ENCODE results near the gene UBXN2A.
A peak's percentile ranks its signal among the peaks of the same experiment; 100 is the strongest.
"Not testable (repeated sequence)": the region's sequence is repeated elsewhere in the genome, so short reads cannot be mapped to it uniquely, and the experiment has no call there.

The UBXN2A gene

DNA sequence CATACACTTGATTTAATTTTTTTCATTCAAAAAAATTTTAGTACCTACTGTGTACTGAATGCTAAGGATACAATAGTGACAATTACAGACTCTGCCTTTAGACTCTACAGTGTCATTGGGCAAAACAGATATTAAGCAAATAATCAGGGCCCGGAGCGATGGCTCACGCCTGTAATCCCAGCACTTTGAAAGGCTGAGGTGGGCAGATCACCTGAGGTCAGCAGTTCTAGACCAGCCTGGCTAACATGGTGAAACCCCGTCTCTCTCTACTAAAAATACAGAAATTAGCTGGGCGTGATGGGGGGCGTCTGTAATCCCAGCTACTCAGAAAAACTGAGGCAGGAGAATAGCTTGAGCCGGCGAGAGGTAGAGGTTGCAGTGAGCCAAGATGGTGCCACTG, 1.4 kb downstream of the UBXN2A start:
- DNase-seq, result no peak

DNA sequence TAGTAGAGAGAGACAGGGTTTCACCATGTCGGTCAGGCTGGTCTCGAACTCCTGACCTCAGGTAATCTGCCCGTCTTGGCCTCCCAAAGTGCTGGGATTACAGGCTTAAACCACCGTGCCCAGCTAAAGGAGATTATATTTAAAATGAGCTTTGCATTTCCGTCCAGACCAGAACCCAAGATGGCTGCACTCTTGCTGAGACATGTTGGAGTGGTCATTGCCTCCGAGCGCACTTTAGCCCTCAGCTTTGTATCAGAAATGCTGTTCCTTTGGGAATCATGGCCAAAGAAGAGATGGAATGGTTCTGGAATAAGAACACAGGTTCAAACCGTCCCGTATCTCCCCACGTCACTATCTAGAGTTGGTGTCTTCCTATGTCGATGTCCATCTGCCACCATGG, 3.4 kb downstream of the UBXN2A start:
- DNase-seq, result no peak

- no peak for DNase-seq
Observed at GRCh38 chr2:23944527-23944926, 4.3 kb downstream of the UBXN2A start.

- DNase-seq, result no peak
Observed at GRCh38 chr2:23944976-23945375, 4.7 kb downstream of the UBXN2A start.

- DNase-seq, result no peak
Observed at GRCh38 chr2:23947350-23947749, 7.1 kb downstream of the UBXN2A start.

DNA sequence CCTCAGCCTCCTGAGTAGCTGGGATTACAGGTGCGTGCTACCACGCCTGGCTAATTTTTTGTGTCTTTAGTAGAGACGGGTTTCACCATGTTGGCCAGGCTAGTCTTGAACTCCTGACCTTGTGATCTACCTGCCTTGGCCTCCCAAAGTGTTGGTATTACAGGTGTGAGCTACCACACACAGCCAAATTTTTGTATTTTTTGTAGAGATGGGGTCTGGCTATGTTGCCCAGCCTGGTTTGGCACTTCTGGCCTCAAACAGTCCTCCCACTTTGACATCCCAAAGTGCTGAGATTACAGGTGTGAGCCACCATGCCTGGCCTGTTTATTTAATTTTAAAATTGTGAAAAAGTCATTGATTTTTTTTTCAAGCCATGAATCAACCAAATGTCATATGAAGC, 12.3 kb downstream of the UBXN2A start:
- not testable (repeated sequence) for DNase-seq

- DNase-seq, result no peak
Observed at GRCh38 chr2:23953625-23954024, 13.4 kb downstream of the UBXN2A start.

- no peak for DNase-seq
Observed at GRCh38 chr2:23954325-23955014, 14.2 kb downstream of the UBXN2A start.

- DNase-seq, result no peak
Observed at GRCh38 chr2:23967846-23968245, 27.6 kb downstream of the UBXN2A start.

GRCh38 chr2:23976883-23977282, 36.6 kb downstream of the UBXN2A start:
- DNase-seq, result no peak

DNA sequence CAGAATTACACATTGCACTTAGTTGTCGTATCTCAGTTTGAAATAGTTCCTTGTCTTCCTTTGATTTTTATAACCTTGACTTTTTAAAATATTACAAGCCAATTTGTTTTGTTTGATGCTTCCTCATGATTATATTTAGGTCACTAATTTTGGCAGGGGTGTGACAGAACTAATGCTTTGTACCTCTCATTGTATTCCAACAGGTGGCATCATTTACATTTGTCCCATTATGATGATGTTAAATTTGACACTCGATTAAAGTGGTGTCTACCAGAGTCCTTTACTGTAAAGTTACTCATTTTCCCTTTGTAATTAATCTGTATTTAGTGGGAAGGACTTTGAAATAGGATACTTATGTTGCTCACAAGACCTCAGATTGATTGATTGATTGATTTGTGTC, 48.1 kb downstream of the UBXN2A start:
- no peak for DNase-seq

GRCh38 chr2:23992931-23993330, 52.7 kb downstream of the UBXN2A start:
- DNase-seq, result no peak

GRCh38 chr2:23993736-23994269, 53.5 kb downstream of the UBXN2A start:
- DNase-seq, result no peak

DNA sequence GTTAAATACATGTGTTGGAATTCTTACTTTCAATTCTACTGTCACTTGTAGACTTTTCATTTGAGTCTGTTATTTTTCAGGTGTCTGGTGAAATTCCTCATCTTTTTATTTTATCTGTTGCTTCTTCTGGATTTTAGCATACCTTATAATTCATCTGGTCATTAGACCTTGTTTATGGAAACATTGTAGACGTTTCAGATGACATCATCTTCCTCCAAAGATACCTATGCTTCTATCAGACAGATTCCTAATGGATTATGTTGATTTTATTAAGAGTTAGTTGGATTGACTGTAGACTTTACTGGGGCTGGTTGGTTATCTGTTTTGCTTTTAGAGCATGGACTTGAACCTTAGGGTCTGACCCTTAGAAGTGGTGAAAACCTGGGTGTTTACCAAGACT, 54.3 kb downstream of the UBXN2A start:
- DNase-seq, result no peak

DNA sequence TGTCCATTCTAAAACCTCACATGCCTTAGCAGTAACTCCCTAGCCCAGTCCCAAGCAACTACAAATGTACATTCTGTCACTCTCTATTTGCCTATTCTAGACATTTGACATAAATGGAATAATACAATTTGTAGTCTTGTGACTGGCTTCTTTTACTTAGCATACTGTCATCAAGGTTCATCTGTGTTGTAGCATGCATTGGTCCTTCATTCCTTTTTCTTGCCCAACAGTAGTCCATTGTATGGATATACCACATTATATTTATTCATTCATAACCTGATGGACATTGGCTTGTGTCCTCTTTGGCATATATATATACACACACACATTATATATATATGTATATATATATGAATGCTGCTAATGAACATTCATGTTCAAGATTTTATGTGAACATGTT, 67.4 kb downstream of the UBXN2A start:
- no peak for DNase-seq

GRCh38 chr2:24008672-24009366, 68.6 kb downstream of the UBXN2A start:
- DNase-seq, result no peak

- DNase-seq, result no peak
Observed at GRCh38 chr2:24009367-24009679, 69.1 kb downstream of the UBXN2A start.

DNA sequence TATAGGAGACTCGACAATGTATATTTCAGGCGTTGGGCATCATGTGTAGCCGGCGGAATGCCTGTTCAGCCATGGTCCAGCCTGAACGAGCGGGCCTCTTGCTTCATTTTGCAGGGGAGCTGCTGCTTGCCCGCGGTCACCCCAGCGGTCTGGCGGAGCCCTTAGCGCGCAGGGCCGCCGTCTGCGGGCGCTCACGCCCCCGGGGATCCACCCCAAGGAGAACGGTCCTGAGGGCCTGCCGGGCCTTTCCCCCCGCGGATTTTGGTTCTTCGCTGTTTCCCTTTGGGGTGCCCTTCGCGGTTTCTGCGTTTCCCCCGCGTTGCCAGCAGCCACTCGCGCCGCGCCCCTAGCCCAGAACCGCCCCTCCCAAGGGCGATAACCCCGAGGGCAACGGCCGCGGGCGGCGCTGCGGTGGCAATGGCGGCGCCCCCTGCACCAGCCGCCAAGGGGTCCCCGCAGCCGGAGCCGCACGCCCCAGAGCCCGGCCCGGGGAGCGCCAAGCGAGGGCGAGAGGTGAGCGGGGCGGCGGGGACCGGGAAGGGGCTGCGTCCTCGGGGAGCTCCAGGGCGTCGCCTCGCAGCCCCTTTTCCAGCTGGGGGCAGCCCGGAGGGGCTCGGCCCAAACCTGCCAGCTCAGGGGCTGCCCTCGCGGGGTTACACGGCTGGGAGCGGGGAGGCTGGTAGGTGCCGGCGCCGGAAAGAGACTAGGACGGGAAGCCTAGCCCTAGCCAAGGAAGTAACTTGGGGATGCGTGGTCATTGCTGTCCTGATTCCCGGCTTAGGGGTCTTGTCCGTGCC, 69.6 kb downstream of the UBXN2A start, which contains the start of gene MFSD2B:
TSS of gene MFSD2B (plus strand) at position 406 of the 797 bp plus-strand sequence. CDS start at position 418, 12 bp downstream.
- no peak for DNase-seq

- no peak for DNase-seq
Observed at GRCh38 chr2:24010477-24011249, 70.4 kb downstream of the UBXN2A start.

DNA sequence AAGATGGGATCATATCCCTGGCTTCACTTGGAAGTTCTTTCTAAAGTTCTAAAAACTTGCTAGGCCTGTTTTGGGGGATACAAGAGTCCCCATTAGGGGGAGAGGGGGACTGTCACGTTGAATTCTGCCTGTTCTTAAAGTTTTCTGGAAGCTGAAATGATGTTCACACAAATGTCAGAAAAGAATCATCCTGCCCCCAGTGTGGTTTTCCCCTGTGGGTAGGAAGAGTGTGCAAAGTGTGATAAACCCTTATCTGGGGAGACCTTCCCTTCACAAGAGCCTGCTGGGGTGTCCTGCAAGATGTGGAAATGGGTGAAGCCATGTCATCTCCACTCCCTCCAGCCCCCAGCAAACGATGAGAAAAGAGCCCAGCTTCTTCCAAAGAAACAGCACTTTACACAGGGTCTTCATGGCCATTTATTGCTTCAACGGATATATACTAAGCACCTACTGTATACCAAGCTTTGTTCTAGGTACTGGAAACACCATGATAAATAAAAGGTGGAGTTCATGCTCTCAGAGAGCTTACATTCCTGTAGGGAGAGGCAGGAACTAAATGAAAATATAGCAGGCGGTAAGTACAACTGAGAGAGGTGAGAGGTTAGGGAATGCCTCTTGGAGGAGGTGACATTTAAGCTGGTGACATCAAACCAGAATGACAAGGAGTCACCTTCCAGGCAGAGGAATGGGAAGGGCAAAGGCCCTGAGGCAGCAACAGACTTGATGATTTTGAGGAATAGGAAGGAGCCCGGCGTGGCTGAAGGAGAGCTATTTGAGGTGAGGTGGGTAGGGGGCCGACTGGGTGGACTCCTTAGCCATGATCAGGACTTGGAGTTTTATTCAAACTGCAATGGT, 71.2 kb downstream of the UBXN2A start:
- no peak for DNase-seq

DNA sequence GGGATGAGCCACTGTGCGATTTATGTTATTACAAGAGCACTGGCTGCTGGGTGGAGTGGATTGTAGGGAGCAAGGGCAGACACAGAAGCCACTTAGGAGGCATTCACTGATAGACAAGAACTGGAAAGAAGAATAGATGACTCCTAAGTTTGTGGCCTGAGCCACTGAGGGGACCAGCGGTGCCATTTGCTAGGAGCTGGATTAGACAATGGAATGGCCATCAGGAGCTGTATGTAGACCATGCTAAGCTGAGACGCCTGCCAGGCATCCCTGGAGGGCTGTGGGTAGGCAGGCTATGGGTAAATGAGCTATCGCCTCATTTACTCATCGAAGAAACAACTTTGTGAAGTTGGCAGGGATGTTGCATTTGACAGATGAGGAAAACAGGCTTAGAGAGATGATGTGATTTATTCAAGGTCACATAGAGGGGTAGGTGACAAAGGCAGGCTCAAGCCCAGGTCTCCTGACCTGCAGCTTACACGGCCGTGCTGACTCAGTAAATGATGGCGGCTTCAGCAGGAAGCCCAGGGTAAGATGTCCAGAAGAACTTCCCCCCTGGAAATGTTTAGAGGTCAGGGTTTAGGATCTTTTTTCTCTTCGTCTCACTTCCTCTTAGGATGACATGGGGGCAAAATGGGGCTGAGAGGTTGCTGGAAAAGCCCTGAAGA, 72.4 kb downstream of the UBXN2A start:
- peak; percentile 22 for DNase-seq
